Activated CD8-positive, alpha-beta memory T cell treated with anti-CD3 and anti-CD28 coated beads for 4 hours (primary cell): ENCODE data around the gene PHPT1.
"Not testable (repeated sequence)": the region's sequence is repeated elsewhere in the genome, so short reads cannot be mapped to it uniquely, and the experiment has no call there.

Experiments
- DNase-seq, 2 donors: peaks; one replicate each; pipeline ENCODE4 v3.0.0-alpha.2; 2020; ENCODE audit warnings: low read depth in 2 of 2

Gene PHPT1

GRCh38 chr9:136837146-136837855 is 11.9 kb upstream of the PHPT1 start:
- no peak for DNase-seq

- not testable (repeated sequence) for DNase-seq
Measured at GRCh38 chr9:136837856-136838277, 11.3 kb upstream of the PHPT1 start.

DNA sequence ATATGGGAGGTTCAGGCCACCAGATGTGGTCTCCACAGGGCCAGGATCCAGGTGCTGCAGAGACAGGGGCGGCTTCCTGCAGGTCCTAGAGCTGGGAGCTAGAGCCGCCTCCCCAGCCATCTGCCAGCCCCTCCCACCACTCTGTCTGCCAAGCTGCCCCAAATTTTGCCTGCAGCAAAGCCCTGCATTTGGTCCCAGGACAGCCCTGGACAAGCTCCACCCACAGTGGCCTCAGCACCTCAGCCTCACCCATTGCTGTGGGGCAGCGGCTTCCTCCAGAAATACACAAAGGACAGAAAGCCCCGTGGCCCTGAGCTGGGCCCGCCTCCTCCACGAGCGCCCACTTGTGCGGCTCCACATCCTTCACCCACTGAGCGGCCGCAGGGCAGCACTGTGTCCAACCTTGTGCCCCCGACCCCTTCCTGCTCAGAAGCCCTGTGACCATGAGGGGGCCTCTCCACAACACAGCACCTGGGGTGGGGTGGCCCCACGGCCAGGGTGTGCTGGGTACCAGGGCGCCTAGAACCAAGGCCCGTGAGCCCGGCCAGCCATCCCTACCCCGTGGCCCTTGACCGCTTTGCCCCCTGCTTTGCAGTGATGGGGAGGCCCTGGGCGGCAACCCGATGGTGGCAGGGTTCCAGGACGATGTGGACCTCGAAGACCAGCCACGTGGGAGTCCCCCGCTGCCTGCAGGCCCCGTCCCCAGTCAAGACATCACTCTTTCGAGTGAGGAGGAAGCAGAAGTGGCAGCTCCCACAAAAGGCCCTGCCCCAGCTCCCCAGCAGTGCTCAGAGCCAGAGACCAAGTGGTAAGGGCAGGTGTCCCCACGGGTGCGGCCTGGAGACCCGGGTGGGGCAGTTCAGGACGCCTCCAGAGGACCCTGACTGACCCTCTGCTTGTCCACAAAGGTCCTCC is 10.6 kb upstream of the PHPT1 start:
- no peak for DNase-seq

DNA sequence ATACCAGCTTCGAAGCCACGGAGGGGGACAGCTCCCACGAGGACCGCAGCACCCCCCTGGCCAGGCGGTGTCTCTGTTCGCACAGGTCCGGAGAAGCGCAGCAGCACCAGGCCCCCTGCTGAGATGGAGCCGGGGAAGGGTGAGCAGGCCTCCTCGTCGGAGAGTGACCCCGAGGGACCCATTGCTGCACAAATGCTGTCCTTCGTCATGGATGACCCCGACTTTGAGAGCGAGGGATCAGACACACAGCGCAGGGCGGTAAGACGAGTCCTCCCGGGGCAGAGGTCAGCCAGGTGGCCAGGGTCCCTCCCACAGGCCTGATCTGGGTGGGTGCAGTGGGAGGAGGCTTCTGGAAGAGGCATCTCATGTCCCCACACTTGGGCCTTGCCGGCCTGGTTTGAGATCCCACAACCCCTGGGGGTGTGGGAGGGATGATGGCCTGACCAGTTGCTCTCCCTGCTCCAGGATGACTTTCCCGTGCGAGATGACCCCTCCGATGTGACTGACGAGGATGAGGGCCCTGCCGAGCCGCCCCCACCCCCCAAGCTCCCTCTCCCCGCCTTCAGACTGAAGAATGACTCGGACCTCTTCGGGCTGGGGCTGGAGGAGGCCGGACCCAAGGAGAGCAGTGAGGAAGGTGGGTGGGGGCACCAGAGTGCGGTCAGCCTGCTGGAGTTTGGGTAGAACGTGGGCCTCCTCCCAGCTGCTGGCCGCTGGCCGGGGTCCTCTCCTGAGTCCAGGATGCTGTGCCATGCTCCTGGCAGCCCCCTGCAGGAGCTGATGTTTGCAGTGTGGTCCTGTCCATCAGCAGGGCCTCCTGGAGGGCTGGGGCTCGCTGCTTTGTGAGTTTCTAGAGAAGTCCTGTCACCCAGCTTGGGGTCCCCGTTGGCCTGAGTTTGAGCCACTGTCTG is 9.7 kb upstream of the PHPT1 start:
- no peak for DNase-seq

DNA sequence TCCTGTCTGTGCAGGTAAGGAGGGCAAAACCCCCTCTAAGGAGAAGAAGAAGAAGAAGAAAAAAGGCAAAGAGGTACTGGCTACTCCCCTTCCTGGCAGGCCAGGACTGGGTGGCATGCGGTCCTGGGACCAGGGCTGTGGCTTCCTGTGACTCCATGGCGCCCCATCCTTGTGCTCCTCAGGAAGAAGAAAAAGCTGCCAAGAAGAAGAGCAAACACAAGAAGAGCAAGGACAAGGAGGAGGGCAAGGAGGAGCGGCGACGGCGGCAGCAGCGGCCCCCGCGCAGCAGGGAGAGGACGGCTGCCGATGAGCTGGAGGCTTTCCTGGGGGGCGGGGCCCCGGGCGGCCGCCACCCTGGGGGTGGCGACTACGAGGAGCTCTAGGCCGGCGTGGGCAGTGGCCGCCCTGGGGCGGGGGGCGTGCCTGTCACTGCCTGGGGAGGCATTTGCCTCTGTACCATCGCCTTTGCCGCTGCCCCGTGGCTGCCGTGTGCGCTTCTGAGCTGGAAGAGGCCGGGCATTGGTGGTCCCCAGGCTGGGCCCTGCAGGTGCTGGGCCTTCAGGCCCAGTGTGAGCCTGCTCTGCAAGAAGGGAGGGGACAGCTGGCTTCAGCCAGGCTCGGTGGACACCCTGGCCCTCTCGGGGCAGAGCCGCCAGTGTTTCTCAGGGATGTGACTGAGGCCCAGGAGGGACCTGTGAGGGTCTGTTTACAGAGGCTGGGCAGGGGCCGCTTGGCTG is 8.9 kb upstream of the PHPT1 start:
- no peak for DNase-seq

DNA sequence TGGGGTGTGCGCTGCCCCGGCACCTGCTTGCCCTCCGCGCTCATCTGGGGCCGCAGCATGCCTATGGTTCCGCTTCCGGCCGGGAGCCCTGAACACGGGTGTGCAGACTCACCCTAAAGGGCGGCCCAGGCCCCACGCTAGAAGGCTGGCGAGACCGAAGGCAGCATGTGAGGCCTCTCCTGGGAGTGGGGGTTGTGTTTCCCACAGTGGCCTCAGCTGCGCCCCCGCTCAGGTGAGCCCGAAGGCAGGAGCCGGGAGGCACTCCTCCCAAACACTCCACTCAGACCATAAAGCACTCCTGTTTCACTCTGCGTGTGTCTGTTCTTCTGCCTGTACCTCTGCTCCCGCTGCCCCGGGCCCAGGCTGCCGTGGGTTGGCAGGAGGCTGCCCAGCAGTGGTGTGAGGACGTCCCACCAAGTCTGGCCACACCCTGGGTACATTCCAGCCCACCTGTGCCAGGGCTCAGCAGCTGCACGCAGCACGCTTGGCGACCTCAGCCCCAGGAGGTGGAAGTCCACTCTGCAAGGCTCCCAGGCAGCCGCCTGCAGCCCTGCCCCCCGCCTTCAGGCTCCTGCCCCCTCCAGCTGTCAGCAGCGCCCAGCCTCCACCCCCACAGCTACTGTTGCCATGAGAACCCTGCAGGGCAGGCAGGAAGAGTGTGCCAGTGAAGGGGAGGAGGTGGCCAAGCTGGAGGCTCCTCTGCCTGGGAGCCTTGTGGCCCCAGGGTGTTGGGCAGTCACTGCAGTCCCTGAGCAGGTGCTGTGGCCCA is 8.1 kb upstream of the PHPT1 start:
- DNase-seq, result no peak

GRCh38 chr9:136841646-136842379 is 7.4 kb upstream of the PHPT1 start:
- DNase-seq, result not testable (repeated sequence)

DNA sequence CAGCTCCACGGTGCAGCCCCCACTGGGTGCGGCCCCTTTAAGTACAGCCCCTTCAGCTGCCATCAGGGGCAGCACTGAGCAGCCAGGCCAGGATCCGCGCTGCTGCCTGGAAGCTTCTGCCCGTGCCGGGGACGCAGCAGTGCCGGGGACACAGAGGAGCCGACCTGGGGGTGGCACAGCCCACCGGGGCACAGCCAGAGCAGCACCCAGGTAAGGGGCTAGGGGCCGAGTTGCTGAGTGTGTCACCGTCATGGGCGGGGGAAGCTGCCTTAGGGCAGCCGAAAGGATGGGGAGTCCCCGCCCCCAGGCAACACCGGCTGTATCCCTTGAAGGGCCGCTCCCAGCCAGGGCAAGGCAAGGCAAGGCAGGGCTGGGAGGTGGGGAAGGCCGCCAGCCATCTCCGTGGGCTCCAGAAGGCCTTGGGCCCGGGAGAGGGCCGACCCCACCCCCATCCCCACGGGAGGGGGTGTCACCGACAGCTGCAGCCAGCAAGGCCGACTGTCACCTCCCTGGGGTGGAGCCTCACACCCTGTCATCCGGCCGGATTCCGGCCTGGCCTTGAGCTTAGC is 6.7 kb upstream of the PHPT1 start, which contains the start of gene AJM1:
Gene AJM1, plus strand, starts transcription at position 99 of the 569 bp plus-strand sequence. CDS start 1,937 bp downstream, outside the sequence.
- DNase-seq, result peak; percentile 51 to 59

- DNase-seq, result not testable (repeated sequence)
Measured at GRCh38 chr9:136843159-136843800, 5.9 kb upstream of the PHPT1 start.

GRCh38 chr9:136843801-136844740 is 5.1 kb upstream of the PHPT1 start:
- peak; percentile 21 to 36 for DNase-seq

DNA sequence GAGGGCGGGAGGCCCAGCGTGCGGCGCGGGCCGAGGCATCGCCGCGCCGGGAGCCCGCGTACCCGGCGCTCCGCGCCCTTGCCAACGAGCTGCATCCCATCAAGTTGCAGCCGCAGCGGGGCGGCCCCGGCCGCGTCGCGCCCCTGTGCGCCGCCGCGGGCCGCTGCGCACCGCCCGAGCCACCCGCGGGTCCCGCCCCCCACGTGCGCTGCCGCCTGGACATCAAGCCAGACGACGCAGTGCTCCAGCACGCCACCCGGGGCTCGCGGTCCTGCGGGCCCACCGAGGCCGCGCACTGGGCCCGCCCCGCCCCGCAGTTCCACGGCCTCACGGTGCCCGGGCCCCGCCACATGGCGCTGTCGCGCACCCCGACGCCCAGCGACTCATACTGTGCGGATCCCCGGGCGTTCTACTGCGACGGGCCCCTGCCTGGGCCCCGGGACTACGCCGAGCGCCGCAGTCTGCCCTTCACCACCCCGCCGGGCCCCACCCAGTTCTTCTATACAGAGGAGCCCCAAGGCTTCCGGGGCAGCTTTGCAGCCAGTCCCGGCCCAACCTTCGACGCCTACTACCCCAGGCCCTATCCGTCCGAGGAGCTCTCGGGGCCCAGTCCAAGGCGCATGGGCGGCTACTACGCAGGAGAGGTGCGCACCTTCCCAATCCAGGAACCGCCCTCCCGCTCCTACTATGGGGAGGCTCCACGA is 4.3 kb upstream of the PHPT1 start:
- DNase-seq, result no peak

GRCh38 chr9:136845465-136846260 is 3.5 kb upstream of the PHPT1 start:
- no peak for DNase-seq

DNA sequence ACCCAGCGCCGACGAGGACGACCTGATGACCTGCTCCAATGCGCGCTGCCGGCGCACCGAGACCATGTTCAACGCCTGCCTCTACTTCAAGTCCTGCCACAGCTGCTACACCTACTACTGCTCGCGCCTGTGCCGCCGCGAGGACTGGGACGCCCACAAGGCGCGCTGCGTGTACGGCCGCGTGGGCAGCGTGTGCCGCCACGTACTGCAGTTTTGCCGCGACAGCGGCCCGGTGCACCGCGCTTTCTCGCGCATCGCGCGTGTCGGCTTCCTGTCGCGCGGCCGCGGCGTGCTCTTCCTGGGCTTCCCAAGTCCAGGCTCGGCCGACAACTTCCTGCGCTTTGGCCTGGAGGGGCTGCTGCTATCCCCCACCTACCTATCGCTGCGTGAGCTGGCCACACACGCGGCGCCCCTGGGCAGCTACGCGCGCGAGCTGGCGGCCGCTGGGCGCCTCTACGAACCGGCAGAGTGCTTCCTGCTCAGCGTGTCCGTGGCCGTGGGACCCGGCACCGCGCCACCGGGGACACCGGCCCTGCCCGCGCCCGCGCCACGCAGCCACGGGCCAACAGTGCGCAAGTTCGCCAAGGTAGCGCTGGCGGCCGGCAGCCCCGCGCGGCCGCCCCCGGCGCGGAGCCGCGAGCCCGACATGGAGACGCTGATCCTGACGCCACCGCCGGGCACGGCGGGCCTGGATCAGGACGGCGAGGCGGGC is 2.7 kb upstream of the PHPT1 start:
- DNase-seq, result no peak

DNA sequence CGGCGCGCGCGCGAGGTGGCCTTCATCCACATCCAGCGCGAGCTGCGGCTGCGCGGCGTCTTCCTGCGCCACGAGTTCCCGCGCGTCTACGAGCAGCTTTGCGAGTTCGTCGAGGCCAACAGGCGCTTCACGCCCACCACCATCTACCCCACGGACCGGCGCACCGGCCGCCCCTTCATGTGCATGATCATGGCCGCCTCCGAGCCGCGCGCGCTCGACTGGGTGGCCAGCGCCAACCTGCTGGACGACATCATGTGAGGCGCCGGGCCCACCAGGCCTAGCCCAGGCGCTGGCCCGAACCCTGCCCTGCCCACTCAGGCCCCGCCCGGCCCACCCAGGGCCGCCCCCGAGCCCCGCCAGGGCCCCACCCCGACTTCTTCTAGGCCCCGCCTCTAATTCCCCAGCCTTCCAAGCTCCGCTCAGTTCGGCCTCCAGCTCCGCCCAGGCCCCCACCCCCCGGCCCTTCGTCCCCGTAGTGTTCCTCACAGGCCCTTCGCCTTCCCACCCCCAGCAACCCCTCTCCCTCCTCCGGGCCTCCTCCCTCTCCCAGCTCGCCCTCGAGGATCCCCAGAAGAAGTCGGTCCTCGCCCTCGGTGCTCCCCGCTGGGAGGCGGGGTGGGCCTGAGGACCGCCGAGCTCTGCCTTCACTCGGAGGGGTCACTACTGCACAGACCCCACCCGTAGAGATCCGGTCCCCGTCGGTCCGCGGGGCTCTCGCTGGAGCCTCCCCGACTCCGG is 2.0 kb upstream of the PHPT1 start:
- no peak for DNase-seq
